HG03025 (cell line): ENCODE data around the gene TMA7B.

Source experiments
- ATAC-seq: cut with Tn5 transposase; IDR thresholded peaks from one replicate; pipeline ENCODE4 v1.9.1; 2021; ENCODE audit warnings: mild to moderate bottlenecking, moderate library complexity; ENCODE audit not compliant: unreplicated experiment, low FRiP score

Gene TMA7B

GRCh38 chr22:39959640-39960447, at the start of gene TMA7B:
TSS of gene TMA7B (plus strand) at chr22:39960397. CDS start at chr22:39964375, 3,978 bp downstream.
- no peak for ATAC-seq

GRCh38 chr22:39910876-39911613, 49.2 kb upstream of the TMA7B start:
- ATAC-seq = no peak

GRCh38 chr22:39913321-39913720, 46.9 kb upstream of the TMA7B start:
- ATAC-seq = no peak

- no peak for ATAC-seq
These were observed 46.3 kb upstream of the TMA7B start for GRCh38 chr22:39913886-39914285.

GRCh38 chr22:39914584-39914983, 45.6 kb upstream of the TMA7B start:
- ATAC-seq = no peak

GRCh38 chr22:39915295-39915726, 44.9 kb upstream of the TMA7B start:
- no peak for ATAC-seq

- ATAC-seq = no peak
These were observed 43.7 kb upstream of the TMA7B start for GRCh38 chr22:39916496-39916895.

GRCh38 chr22:39917197-39917643, 43.0 kb upstream of the TMA7B start:
- no peak for ATAC-seq

- no peak for ATAC-seq
These were observed 42.3 kb upstream of the TMA7B start for GRCh38 chr22:39917776-39918495.

GRCh38 chr22:39920134-39920743, 40.0 kb upstream of the TMA7B start:
- ATAC-seq = no peak

- ATAC-seq = no peak
These were observed 36.5 kb upstream of the TMA7B start for GRCh38 chr22:39923696-39924095.

- no peak for ATAC-seq
These were observed 35.9 kb upstream of the TMA7B start for GRCh38 chr22:39924286-39924685.

GRCh38 chr22:39925273-39925672, 34.9 kb upstream of the TMA7B start:
- no peak for ATAC-seq

- ATAC-seq = no peak
These were observed 34.1 kb upstream of the TMA7B start for GRCh38 chr22:39925909-39926679.

- no peak for ATAC-seq
These were observed 33.4 kb upstream of the TMA7B start for GRCh38 chr22:39926753-39927152.

GRCh38 chr22:39927544-39927943, 32.7 kb upstream of the TMA7B start:
- no peak for ATAC-seq

- no peak for ATAC-seq
These were observed 31.4 kb upstream of the TMA7B start for GRCh38 chr22:39928536-39929520.

GRCh38 chr22:39931251-39931650, 28.9 kb upstream of the TMA7B start:
- ATAC-seq = no peak

- no peak for ATAC-seq
These were observed 28.0 kb upstream of the TMA7B start for GRCh38 chr22:39932166-39932565.
